ENCODE measurements around the gene PMCH.

The PMCH gene

GRCh38 chr12:102204025-102204424, 6.4 kb upstream of the PMCH start:
- H3K27ac ChIP-seq, result no peak overlapping the region
- no peak for TF ChIP-seq CTCF (conservative IDR thresholded peaks at IDR 0.05)

- TF ChIP-seq CTCF (conservative IDR thresholded peaks at IDR 0.05), result no peak
- H3K27ac ChIP-seq, result no peak overlapping the region
Measured at GRCh38 chr12:102202556-102202955, 4.9 kb upstream of the PMCH start.

DNA sequence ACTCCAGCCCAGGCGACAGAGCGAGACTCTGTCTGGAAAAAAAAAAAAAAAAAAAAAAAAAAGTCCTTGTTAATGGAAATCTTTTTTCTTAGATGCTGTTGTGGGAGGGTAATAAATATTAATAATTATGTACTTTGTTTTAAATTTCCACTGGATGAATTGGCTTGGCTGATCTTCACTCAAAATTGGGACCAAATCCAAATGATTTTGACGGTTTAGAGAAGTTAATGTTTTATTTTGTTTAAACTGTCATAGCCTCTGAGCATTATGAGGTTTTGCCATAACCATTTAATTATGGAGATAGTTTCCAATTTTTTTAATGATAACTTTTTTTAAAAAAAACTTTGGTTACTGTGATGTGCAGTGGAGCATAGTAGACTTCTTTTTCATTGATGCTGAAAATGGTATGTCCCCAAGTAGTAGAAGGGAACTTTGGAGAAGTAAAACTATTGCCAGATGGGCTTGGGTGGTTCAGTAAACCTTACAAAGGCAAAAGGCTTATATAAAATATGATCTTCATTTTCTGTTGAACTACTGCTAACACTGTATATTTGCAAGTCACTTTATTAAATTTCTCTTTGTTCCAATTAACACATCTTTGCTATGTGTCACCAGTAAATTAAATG, 3.9 kb upstream of the PMCH start:
- TF ChIP-seq CTCF (conservative IDR thresholded peaks at IDR 0.05), result no peak
- H3K27ac ChIP-seq, result peak overlapping the region; percentile 11; the same call in 1 of the 2 replicates

DNA sequence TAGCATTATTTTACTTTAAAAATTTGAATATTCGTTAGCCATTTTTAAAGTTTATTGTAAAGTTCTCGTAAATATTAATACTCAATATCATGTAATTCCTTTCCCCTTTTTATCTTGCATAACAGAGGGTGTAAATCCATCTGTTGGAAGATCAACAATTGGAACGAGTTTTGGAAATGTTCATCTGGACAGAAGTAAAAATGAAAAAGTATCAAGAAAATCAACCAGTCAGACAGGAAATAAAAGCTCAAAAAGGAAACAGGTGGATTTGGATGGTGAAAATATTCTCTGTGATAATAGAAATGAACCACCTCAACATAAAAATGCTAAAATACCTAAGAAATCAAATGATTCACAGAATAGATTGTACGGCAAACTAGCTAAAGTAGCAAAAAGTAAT, 1.8 kb downstream of the PMCH start:
- no peak for TF ChIP-seq CTCF (conservative IDR thresholded peaks at IDR 0.05)
- H3K27ac ChIP-seq, result no peak overlapping the region

DNA sequence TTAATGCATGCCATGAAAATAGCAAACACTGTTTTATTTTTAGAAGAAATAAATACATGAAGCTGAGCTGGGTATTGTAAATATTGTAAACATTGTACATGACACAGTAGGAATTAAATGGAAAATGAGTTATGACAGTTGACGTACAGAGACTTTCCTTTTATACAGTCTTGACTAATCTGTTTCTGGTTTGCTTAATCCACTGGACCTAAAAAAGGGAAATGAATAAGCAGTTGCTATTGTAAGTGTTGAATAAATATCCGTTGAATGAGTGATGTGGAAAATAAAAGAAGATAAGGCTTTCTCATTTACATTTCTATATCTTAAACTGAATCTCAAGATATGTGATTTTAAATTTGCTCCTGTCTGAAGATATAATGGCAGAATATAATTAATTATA, 15.0 kb downstream of the PMCH start:
- TF ChIP-seq CTCF (conservative IDR thresholded peaks at IDR 0.05), result no peak
- no peak overlapping the region for H3K27ac ChIP-seq

GRCh38 chr12:102174761-102175160, 22.9 kb downstream of the PMCH start:
- no peak overlapping the region for H3K27ac ChIP-seq
- no peak for TF ChIP-seq CTCF (conservative IDR thresholded peaks at IDR 0.05)

DNA sequence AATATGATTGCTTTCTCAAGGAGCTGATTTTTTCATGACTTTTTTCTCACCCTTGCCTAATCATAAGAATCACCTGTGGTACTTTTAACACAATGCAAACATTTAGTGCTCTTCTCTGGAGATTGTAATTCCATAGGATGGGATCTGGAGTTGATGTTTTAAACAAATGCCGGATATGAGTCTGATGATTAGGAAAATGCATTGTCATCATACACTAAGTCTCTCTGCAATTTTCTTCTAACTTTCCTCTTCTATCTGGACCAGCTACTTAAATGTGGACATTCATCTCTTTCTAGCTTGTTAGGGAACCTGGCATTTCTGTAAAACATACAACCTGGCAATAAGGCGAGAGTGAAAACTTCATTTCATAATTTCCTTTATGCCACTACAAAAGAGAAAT, 23.5 kb downstream of the PMCH start:
- no peak overlapping the region for H3K27ac ChIP-seq
- no peak for TF ChIP-seq CTCF (conservative IDR thresholded peaks at IDR 0.05)

Measured in VCaP (cell line).